ENCODE data around the gene CER1.

DNA sequence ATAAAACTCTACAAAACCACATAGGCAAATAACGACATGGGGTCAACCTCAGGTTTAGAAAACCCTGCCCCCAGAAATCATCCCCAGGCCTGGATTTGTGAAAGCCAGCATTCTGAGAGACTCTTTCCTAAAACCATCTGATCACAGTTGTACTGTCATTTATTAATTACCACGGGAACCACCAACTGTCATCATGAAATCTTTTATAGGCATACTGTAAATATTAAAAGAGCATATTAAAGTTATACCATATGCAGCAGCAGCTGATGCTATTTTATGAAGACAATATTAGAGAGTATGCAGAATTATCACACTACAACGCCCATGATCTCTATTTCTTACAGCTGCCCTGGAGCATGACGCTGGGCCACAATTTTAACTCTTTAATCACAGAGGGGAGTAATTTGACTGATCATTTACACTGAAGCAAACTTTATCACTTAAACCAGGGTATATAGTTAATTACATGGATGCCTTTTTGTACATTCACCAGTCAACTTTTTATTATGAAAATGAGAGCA is 20.3 kb downstream of the CER1 start:
- TF ChIP-seq RFX5 (IDR thresholded peaks at IDR 0.05; ENCODE audit: low read depth, low read length): no peak
- TF ChIP-seq KAT2A (conservative IDR thresholded peaks at IDR 0.05; ENCODE audit: control insufficient read depth, low read depth, low read length): no peak
- TF ChIP-seq TCF12 (IDR thresholded peaks at IDR 0.05; ENCODE audit: low read depth, low read length): no peak

All from GM12878 (cell line).